B cell (primary cell): ENCODE results near the gene PRTG.

Experiments used
- EZH2 ChIP-seq: IDR thresholded peaks from 2 replicates; pipeline ENCODE4 v1.6.1; 2012; ENCODE audit warnings: borderline replicate concordance, low read depth, mild to moderate bottlenecking, moderate library complexity, low read length; ENCODE audit not compliant: insufficient read depth, poor library complexity, severe bottlenecking
- TF ChIP-seq, protein P1 (sequence below): fragments of 200-600 bp; IDR thresholded peaks from one replicate; pipeline ENCODE4 v1.8.0; 2022; ENCODE audit warnings: antibody characterized with exemption, mild to moderate bottlenecking

DNA sequence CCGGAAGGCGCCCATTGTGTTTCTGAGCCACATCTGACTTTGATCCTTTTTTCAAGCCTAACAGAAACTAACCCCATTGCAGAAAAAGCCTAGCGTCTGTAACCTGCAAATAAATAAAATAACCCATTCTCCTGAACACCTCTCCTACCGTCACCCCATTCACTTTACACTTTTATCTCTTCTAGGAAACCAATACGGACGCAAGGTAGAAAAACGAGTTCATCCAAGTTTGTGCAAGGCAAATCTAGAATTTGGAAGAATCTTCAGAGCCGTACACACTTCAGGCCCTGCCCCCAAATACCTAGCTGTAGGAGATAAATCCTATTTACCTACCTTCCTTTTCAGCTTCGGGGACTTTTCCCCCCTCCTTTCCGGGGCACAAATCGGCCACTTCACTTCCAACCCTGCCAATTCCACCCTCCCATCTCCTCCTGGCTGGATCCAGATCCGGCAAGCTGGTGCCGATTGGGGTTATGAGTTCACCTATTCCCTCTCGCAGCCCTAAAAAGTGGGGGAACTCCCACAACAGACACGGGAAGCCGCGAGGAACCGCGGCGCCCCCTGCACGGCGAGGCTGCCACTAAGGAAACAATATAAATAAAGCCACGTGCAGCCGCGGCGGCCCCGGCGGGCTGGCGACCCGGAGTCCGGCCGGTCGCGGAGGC, 987 bp downstream of the PRTG start:
- TF ChIP-seq, protein P1, sequence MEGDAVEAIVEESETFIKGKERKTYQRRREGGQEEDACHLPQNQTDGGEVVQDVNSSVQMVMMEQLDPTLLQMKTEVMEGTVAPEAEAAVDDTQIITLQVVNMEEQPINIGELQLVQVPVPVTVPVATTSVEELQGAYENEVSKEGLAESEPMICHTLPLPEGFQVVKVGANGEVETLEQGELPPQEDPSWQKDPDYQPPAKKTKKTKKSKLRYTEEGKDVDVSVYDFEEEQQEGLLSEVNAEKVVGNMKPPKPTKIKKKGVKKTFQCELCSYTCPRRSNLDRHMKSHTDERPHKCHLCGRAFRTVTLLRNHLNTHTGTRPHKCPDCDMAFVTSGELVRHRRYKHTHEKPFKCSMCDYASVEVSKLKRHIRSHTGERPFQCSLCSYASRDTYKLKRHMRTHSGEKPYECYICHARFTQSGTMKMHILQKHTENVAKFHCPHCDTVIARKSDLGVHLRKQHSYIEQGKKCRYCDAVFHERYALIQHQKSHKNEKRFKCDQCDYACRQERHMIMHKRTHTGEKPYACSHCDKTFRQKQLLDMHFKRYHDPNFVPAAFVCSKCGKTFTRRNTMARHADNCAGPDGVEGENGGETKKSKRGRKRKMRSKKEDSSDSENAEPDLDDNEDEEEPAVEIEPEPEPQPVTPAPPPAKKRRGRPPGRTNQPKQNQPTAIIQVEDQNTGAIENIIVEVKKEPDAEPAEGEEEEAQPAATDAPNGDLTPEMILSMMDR: no peak
- no peak for TF ChIP-seq EZH2
